Measurements from ENCODE around the gene MPC2. TPM values are rescaled to one million over a fixed set of nuclear protein-coding genes. Genes with fewer than 3 reads are reported as not detected.
A peak's percentile ranks its signal among the peaks of the same experiment; 100 is the strongest.

Gene MPC2
- total and polyA plus RNA-seq, 2 experiments from 2014 or later, result 56.8 to 231 TPM

DNA sequence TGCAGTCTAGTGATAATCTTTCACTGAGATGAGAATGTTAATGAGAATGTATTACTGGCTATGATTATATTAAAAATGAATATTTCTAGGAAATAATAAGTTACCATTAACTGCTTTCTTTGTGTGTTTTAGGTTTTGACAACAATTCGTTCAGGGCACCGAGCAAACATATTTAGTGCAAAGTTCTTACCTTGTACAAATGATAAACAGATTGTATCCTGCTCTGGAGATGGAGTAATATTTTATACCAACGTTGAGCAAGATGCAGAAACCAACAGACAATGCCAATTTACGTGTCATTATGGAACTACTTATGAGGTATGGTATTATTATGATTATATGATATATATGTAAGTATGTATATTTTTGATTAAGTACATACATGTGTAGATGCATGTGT, 37.8 kb upstream of the MPC2 start:
- DNase-seq (ENCODE audit: low read depth in 1 of 2, low spot score in 1 of 2), result no peak
- Histone ChIP-seq H3K9me3 (ENCODE audit: low read depth) (no peaks in the 10 kb centered on the region), H3K36me3 (peaks cover 18% of the 10 kb centered on the region), H3K27me3 (no peaks in the 10 kb centered on the region), H3K27ac (no peak overlapping the region), H3K4me3 (no peak overlapping the region), H3K4me1 (ENCODE audit: low read depth) (no peaks in the 10 kb centered on the region)
- TF ChIP-seq CTCF (IDR thresholded peaks at IDR 0.05; ENCODE audit: low read depth, low read length), result no peak

DNA sequence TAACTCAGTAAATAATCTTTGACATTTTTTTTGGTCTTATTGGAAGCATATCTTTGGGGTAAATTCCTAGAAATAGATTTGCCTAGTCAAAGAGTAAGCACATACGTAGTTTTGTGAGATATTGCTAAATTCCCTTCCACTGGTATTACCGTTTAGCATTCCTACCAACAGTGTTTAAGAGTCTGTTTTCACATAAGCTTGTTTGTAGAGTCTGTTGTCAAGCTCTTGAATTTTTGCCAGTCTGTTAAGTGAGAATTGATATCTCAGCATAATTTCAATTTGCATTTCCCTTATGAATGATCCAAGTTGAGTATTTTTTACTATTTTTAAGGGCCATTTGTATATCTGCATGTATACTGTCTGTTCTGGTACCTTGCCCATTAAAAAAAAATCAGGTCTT, 37.0 kb upstream of the MPC2 start:
- Histone ChIP-seq H3K27ac (no peak overlapping the region), H3K4me1 (ENCODE audit: low read depth) (no peaks in the 10 kb centered on the region), H3K4me3 (no peak overlapping the region), H3K9me3 (ENCODE audit: low read depth) (no peaks in the 10 kb centered on the region), H3K27me3 (no peaks in the 10 kb centered on the region), H3K36me3 (peaks cover 22% of the 10 kb centered on the region)
- DNase-seq (ENCODE audit: low read depth in 1 of 2, low spot score in 1 of 2), result peak in 1 of 2 donors; percentile 34
- no peak for TF ChIP-seq CTCF (IDR thresholded peaks at IDR 0.05; ENCODE audit: low read depth, low read length)

DNA sequence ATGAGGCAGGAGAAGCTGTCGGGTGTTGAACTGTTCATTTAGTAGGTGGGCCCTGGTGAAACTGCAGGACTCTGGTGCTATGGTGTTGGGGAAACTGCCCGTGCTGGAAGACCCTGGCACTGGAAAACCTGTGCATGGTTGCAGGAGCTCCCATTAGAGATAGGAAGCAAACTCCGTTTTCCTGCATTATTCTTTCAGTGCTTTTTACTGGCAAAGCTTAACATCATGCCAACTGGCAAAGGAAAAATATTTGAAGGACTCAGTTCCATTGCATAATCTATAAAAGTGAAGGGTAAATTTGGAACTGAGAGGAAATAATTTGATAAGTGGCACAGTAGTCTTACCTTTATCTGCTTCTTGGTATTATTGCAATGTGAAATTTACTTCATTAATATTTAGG, 31.7 kb upstream of the MPC2 start:
- DNase-seq (ENCODE audit: low read depth in 1 of 2, low spot score in 1 of 2), result no peak
- no peaks in the 10 kb centered on the region for H3K9me3 ChIP-seq (ENCODE audit: low read depth)

GRCh38 chr1:167966050-167966449, 29.2 kb upstream of the MPC2 start:
- Histone ChIP-seq H3K4me1 (ENCODE audit: low read depth) (peaks cover 11% of the 10 kb centered on the region), H3K27ac (no peak overlapping the region), H3K27me3 (no peaks in the 10 kb centered on the region), H3K36me3 (peaks cover 6% of the 10 kb centered on the region), H3K4me3 (no peak overlapping the region), H3K9me3 (ENCODE audit: low read depth) (no peaks in the 10 kb centered on the region)
- TF ChIP-seq CTCF (IDR thresholded peaks at IDR 0.05; ENCODE audit: low read depth, low read length), result no peak
- no peak for DNase-seq (ENCODE audit: low read depth in 1 of 2, low spot score in 1 of 2)

More for the DNA sequence above, 31.7 kb upstream of the MPC2 start:
- Histone ChIP-seq H3K27ac (no peak overlapping the region), H3K4me3 (no peak overlapping the region), H3K36me3 (peaks cover 6% of the 10 kb centered on the region), H3K4me1 (ENCODE audit: low read depth) (peaks cover 11% of the 10 kb centered on the region), H3K27me3 (no peaks in the 10 kb centered on the region)
- TF ChIP-seq CTCF (IDR thresholded peaks at IDR 0.05; ENCODE audit: low read depth, low read length), result no peak

DNA sequence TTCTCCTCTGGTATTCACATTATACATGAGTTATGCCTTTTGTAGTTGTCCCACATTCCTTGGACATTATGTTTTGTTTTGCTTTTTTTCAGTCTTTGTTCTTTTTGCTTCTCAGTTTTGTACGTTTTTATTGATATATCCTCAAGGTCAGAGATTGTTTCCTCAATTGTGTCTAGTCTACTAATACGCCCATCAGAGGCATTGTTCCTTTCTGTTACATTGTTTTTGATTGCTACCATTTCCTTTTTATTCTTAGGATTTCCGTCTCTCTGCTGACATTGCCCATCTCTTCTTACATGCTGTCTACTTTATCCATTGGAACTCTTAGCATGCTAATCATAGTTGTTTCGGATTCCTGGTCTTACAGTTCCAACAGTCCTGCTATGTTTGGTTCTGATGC, 27.8 kb upstream of the MPC2 start:
- TF ChIP-seq CTCF (IDR thresholded peaks at IDR 0.05; ENCODE audit: low read depth, low read length), result no peak
- Histone ChIP-seq H3K4me1 (ENCODE audit: low read depth) (peaks cover 11% of the 10 kb centered on the region), H3K4me3 (no peak overlapping the region), H3K9me3 (ENCODE audit: low read depth) (no peaks in the 10 kb centered on the region), H3K27ac (peak overlapping the region; percentile 72), H3K36me3 (peaks cover 6% of the 10 kb centered on the region), H3K27me3 (no peaks in the 10 kb centered on the region)
- DNase-seq (ENCODE audit: low read depth in 1 of 2, low spot score in 1 of 2), result no peak

- Histone ChIP-seq H3K9me3 (ENCODE audit: low read depth) (no peaks in the 10 kb centered on the region), H3K4me3 (no peak overlapping the region), H3K4me1 (ENCODE audit: low read depth) (no peaks in the 10 kb centered on the region), H3K27me3 (no peaks in the 10 kb centered on the region), H3K36me3 (peaks cover 17% of the 10 kb centered on the region), H3K27ac (no peak overlapping the region)
- TF ChIP-seq CTCF (IDR thresholded peaks at IDR 0.05; ENCODE audit: low read depth, low read length), result no peak
- no peak for DNase-seq (ENCODE audit: low read depth in 1 of 2, low spot score in 1 of 2)
These were observed 20.8 kb upstream of the MPC2 start for GRCh38 chr1:167957710-167958109.

All from cardiac muscle cell (in vitro differentiated cells and primary cell).